Left ventricle myocardium superior (tissue), 1 donor: ENCODE measurements around the gene POMT1. TPM values are rescaled to one million over a fixed set of nuclear protein-coding genes. Genes with fewer than 3 reads are reported as not detected.
"Not testable (repeated sequence)": the region's sequence is repeated elsewhere in the genome, so short reads cannot be mapped to it uniquely, and the experiment has no call there.

ENCODE experiments used
- ATAC-seq: fragments of 200-7000 bp; cut with Tn5 transposase; one replicate; pipeline ENCODE4 v1.9.1; 2020; ENCODE audit warnings: mild to moderate bottlenecking, moderate library complexity
- DNase-seq: peaks from one replicate; pipeline ENCODE4 v3.0.0-alpha.2; 2020
- intact Hi-C: fragments of 100-400 bp; cut with micrococcal nuclease; formaldehyde crosslinking; loops from one replicate; pipeline ENCODE4 v1.11.0; 2022
- long read RNA-seq: library from polyadenylated mRNA; unstranded; transcript quantifications from one replicate; pipeline ENCODE4 v2.0.0, GENCODE V29; 2021
- total RNA-seq: library from RNA; stranded (reverse); fragmentation: NEBNext Ultra II Directional; extraction: Animal tissue kit (Norgen Biotek cat#: 25700); gene quantifications from one replicate; pipeline ENCODE4 v1.2.1, GENCODE V29; 2021
- donor health status: DM: no; HTN: yes; CAD: no; lungs with severe emphysema.

The POMT1 gene, protein sequence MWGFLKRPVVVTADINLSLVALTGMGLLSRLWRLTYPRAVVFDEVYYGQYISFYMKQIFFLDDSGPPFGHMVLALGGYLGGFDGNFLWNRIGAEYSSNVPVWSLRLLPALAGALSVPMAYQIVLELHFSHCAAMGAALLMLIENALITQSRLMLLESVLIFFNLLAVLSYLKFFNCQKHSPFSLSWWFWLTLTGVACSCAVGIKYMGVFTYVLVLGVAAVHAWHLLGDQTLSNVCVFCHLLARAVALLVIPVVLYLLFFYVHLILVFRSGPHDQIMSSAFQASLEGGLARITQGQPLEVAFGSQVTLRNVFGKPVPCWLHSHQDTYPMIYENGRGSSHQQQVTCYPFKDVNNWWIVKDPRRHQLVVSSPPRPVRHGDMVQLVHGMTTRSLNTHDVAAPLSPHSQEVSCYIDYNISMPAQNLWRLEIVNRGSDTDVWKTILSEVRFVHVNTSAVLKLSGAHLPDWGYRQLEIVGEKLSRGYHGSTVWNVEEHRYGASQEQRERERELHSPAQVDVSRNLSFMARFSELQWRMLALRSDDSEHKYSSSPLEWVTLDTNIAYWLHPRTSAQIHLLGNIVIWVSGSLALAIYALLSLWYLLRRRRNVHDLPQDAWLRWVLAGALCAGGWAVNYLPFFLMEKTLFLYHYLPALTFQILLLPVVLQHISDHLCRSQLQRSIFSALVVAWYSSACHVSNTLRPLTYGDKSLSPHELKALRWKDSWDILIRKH
- 19.9 TPM for total RNA-seq
- long read RNA-seq, partial matches to known transcripts, result 26 of 53 reads
- long read RNA-seq, other reads (novel, unspliced or antisense), result 15 of 53 reads

DNA sequence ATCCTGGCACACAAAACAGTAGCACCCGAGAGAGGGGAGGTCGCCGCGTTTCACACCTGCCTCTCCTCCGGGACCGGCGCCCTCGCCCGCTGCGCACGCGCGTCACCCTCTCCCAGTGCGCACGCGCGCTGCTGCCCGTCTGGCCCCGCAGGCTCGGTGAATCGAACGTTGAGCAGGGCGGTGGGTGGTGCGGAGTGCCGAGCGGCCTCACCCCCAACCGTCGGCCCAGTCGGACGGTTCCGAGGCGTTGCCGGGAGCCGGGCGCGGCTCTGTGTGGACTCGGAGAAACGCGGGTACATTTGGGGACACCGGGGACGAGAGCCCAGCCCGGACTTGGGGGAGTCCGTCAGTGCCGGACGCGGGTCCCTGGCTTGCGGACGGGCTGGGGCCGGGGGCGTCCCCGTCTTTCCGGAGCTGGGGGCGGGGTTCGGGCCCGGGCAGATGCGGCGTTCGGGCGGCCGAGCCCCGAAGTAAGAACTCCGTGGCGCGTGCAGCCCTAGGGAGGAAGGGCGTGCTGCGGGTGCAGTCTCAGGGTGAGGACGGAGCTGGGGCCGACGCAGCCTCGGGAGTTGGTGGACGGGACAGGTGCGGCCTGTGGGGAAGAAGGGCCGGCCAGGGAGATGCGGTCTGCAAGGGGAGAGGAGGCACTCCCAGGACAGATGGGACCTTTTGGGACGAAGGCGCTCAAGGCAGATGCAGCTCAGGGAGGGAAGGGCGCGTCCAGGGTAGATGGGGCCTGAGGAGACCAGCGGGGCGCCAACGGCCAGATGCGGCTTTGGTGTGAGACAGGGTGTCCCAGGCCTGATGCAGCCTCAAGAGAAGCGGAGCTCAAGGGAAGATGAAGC, at the start of gene POMT1:
POMT1 (plus strand) TSS at position 138 of the 845 bp plus-strand sequence. CDS start 1,301 bp downstream, outside the sequence.
- intact Hi-C loops, result no loop called here
- peak; percentile 96 for ATAC-seq
- peak; percentile 94 for DNase-seq

DNA sequence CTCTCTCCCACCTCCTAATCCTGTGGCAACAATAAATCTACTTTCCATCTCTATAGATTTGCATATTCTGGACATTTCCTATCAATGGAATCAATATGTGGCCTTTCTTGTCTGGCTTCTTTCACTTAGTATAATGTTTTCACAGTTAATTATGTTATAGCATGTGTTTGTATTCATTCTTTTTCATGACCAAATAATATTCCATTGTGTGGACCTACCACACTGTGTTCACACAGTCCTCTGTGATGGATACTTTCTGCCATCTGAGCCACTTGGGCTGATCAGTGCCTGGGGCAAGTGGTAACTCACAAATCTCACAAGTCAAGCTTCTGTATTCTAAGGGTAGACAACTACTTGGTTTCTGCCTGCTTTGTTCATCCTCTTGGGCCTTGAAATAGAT, 48.7 kb upstream of the POMT1 start:
- intact Hi-C loops, result no loop called here
- ATAC-seq, result no peak
- no peak for DNase-seq

DNA sequence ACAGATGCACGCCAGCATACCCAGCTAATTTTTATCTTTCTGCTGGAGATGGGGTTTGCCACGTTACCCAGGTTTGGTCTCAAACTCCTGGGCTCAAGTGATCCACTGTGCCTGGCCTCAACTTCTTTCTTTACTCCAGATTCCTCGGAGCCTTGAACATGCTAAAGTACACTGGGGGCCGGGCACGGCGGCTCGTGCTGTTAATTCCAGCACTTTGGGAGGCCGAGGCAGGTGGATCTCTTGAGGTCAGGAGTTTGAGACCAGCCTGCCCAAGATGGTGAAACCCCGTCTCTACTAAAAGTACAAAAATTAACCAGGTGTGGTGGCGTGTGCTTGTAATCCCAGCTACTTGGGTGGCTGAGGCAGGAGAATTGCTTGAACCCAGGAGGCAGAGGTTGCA, 47.1 kb upstream of the POMT1 start:
- ATAC-seq, DNase-seq, intact Hi-C loops: not testable (repeated sequence)

DNA sequence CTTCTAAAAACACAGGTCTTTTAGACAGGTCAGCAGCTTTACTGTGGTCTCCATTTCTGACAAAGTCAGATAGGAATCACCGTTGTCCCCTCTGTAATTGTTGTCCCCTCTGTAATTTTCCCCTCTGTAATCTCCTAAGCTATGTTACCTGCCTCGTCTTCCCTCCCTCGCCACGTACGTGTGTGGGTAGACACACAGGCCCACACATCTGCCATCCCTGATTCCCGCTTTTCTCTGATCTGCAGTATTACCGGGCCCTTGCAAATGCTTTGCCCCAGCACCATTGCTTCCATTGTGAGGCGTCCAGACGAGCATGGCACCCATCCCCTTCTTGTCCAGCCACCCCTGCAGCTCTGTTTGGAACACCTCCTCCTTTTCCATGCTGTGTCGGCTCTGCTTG, 45.0 kb upstream of the POMT1 start:
- intact Hi-C loops, result no loop called here
- no peak for DNase-seq

DNA sequence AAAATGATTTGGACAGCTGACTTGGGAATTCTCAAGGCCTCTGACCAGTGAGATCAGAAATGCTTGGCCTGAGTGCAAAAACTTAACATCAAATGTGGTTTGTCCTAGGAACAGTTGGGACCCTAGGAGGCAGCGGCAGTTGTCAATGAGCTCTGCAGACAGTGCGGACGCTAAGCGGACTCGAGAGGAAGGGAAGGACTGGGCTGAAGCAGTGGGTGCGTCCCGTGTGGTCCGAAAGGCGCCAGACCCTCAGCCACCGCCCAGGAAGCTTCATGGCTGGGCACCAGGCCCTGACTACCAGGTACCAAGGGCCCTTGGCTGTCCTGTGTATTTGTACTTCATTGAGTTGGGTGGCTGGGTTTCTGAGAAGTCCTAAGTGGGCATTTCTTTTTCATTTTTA, 43.7 kb upstream of the POMT1 start:
- intact Hi-C loops, result no loop called here
- no peak for DNase-seq
- ATAC-seq, result no peak

More for the DNA sequence above, 45.0 kb upstream of the POMT1 start:
- no peak for ATAC-seq

DNA sequence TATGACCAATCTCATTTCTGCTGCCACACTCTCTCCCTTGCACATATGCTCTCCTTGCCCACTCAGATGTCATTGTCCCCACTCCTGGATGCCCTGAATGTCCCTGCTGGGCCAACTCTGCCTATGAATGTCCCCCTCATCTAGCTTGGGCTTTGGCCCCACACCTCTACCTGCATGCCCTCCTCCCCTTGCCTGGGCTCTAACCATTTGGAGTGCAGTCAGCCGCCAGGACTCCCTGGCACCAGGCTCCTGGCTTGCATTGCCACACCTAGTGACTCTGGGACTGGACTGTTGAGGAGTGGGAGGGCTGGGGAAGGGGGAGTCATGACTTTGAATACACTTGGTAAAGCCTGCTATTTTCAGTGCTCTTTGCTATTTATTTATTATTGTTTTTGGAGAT, 41.6 kb upstream of the POMT1 start:
- ATAC-seq (no peak), DNase-seq (no peak)
- intact Hi-C loops, result no loop called here

DNA sequence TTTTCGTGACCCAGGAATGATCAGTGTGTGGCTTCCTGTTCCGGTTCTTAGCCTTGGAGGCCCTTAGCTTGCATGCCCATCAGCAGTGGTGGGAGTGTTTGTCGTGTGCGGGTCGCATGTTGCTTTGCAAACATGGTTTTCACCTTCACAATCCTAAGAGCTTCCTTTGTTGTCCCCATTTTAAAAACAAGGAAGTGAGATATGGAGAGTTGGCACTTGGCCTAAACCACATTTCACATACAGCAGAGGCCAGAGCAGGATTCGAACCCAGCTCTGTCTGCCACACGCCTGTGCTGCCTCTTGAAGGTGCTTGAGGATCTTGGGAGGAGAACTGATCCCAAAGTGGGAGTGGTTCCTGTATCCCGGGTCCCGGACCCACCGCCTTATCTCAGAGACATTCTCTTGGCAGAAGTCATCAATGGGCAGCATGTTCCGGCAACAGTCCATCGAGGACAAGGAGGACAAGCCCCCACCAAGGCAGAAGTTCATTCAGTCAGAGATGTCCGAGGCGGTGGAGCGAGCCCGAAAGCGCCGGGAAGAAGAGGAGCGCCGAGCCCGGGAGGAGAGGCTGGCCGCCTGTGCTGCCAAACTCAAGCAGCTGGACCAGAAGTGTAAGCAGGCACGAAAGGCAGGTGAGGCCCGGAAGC, 38.2 kb upstream of the POMT1 start:
- intact Hi-C loops, result no loop called here
- DNase-seq (no peak), ATAC-seq (no peak)

DNA sequence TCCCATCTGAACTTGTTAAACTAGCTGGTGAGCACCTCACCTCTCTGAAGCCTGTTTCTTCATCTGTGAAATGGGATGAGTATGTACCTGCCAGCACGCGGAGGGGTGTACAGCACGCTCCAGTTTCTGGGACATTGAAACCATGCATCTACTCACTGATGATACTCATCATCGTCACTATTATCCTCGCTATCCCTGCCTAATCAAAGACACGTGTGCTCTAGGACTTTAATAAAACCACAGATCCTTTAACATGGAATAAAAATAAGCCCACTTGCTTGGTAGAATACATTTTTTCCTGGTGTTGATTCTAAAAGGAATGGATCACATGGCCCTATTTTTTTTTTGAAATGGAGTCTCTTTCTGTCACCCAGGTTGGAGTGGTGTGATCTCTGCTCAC, 37.3 kb upstream of the POMT1 start:
- DNase-seq (no peak), ATAC-seq (no peak)
- intact Hi-C loops, result no loop called here

DNA sequence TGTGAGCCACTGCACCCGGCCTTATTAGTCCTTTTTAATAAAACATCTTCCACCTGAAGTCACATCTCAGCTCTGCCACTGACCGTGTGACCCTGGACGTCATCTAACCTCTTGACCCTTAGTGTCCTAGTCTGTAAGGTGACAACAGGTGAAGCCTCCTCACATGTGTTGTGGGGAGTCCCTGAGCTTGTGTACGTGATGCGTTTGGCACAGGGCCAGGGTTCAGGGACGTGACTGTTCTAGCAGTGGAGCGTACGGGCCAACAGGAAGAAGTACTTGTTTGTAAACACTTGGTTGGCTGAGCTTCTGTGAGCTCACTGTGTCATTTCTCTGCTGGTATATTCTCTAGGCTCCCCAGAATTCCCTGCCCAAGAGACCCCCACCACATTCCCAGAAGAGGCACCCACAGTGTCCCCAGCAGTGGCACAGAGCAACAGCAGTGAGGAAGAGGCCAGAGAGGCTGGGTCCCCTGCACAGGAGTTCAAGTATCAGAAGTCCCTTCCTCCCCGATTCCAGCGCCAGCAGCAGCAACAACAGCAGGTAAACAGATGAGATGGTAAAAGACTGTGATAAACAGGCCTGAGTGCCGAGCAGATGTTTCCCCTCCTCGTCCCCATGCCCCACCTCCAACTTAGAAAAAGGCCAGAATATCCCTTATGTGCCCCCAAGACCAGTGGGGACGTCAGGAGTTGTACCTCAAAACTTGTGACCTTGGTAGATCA, 35.3 kb upstream of the POMT1 start:
- ATAC-seq (peak; percentile 23), DNase-seq (no peak)

DNA sequence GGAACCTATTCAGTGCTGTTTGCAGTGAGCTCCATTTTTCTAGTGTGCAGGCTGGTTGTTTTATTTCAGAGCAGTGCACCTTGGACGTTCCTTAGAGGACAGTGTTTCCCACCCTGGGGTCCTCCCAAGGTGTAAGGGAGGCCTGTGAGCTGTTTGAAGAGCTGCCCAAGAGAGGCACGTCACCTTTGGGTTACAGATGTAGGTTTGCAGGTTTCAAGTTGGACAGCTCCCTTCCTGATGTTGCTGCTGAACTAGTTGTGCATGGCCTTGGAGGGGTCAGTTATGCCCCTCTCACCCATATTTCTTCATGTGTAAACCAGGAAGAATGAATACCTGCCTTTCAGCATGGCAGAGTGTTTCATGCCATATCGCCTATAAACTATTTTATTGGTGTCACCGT, 34.7 kb upstream of the POMT1 start:
- no peak for ATAC-seq
- DNase-seq, result no peak
- intact Hi-C loops, result no loop called here

More for the DNA sequence above, 35.3 kb upstream of the POMT1 start:
- intact Hi-C loops, result no loop called here

DNA sequence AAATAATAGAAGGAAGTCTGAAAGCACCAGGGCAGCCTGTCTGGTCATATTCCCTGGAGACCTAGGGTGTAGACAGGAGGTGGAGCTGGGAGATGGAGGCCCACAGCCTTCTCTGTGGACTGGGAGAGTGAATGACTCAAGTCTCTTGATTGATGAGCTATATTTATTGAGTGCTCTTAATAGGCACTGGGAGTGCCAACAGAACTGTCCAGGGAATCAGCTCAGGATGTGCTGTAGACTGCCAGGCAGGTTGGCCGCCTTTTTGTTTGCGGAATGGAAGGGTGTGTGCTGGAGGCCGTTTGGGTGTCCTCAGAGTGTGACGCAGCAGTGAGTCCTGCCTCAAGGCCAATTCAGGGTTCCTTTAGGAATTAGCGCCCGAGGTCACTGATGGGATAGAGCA, 33.4 kb upstream of the POMT1 start:
- no peak for DNase-seq
- intact Hi-C loops, result no loop called here
- ATAC-seq, result no peak

DNA sequence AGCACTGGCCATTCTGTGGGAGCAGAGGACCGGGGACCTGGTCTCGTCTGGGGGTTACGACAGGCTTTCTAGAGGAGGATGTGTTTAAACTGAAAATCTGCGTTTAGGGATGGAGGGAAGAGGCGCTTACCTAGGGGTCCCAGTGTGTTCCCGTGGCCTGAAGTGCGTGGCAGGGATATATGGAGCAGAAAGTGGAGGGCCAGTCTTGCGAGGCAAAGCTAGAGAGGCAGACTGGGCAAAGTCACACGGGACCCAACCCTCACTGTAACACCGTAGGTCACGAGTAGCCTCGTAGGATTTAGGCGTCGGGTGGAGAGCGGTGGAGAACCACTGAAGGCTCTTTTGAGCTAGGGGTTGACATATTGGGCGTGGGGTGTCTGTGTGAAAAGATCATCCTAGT, 32.8 kb upstream of the POMT1 start:
- intact Hi-C loops, result no loop called here
- ATAC-seq (no peak), DNase-seq (no peak)

DNA sequence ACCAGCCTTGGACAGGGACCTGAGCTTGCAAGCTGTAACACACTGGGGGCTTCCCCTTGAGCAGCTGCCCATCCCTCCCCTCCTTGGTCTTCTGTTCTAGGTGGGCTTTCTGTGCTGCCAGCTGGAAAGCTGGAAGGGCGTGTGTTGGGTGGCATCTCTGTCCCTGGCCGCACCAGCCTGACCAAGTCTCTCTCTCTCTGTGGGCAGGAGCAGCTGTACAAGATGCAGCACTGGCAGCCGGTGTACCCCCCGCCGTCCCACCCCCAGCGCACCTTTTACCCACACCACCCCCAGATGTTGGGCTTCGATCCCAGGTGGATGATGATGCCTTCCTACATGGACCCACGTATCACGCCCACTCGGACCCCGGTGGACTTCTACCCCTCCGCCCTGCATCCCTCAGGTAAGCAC, 32.1 kb upstream of the POMT1 start:
- DNase-seq, result no peak
- intact Hi-C loops, result no loop called here
- ATAC-seq, result no peak

DNA sequence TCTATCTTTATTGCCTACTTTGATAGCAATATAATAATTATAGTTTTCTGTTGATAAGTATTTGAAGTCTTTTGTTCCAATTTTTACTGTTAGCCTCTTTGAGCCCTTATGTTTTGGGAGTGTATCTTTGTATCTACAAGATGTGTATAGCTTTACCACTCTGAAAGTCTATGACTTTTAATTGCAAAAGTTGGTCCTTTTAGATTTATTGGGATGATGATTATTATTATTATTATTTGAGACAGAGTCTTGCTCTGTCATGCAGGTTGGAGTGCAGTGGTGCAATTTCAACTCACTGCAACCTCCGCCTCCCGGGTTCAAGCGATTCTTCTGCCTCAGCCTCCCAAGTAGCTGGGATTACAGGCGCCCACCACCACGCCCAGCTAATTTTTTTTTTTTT, 30.6 kb upstream of the POMT1 start:
- ATAC-seq, DNase-seq, intact Hi-C loops: not testable (repeated sequence)

DNA sequence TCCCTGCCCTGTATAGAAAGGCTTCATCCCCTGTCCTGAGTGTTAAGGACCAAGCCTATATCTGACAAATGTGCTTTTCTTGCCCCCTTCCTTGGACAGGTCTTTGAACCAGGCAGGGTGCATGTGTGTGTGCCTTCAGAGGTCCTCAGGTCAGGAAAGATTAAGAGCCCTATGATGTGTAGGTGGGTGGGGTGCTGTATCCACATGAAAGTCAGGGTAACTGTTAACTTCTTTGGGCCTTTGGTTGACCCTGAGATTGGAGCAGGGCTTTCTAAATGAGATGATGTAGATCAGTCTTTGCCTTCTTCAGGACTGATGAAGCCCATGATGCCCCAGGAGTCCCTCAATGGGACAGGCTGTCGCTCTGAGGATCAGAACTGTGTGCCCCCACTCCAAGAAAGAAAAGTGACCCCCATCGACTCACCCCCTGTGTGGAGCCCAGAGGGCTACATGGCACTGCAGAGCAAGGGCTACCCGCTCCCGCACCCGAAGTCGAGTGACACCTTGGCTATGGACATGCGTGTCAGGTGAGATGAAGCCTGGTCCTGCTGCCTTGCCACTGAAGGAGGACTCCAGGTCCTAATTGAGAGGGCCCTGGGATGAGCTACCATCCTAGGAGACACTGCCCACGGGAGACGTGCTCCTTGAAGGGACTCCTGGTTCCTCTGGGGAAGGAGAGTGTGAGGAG, 29.4 kb upstream of the POMT1 start:
- DNase-seq, result no peak
- ATAC-seq, result no peak
- intact Hi-C loops, result no loop called here

DNA sequence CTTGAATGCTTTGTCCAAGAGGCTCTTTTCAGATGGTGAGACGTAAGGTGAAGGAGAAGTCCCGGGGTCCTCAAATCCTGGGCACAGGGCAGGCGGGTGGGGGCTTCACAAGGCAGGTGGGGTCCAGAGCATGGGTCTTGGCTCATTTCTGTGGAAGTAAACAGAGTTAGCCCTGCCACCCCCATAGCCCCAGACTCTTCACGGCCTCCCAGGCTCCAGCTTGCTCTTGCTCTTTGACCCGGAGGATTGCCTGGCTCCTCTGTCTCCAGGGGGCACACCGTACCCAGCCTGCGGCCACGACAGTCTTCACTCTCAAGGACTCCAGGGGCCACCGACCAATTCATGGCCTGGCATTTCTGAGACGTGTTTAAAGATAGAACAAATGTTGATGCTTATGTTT, 28.8 kb upstream of the POMT1 start:
- ATAC-seq (no peak), DNase-seq (no peak)
- intact Hi-C loops, result no loop called here

DNA sequence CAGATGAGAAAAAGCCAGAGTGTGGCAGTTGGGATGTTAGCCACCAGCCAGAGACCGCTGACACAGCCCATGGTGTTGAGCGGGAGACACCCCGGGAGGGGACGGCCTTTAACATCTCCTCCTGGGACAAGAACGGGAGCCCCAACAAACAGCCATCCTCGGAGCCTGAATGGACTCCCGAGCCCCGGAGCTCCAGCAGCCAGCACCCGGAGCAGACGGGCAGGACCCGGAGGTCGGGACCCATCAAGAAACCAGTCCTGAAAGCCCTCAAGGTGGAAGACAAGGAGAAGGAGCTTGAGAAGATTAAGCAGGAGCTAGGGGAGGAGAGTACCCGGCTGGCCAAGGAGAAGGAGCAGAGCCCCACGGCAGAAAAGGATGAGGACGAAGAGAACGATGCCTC, 28.0 kb upstream of the POMT1 start:
- intact Hi-C loops, result no loop called here
- DNase-seq (no peak), ATAC-seq (no peak)
